KMS-11 (cell line): ENCODE measurements around the gene CATSPERE.
A peak's percentile ranks its signal among the peaks of the same experiment; 100 is the strongest.

Experiments used
- H2AFZ ChIP-seq: fragments of 200-600 bp; sonication (generic); 2 replicates; pipeline ENCODE4 v1.6.1; 2016; ENCODE audit warnings: antibody characterized with exemption, mixed run types, low read depth
- H3K27ac ChIP-seq: fragments of 200-600 bp; sonication (generic); 2 replicates; pipeline ENCODE4 v1.6.1; 2016; ENCODE audit warnings: mild to moderate bottlenecking, mixed run types
- H3K27me3 ChIP-seq: fragments of 200-600 bp; sonication (generic); 2 replicates; pipeline ENCODE4 v1.6.1; 2017; ENCODE audit warnings: mild to moderate bottlenecking, low read depth, mixed run types, moderate library complexity; ENCODE audit not compliant: insufficient read depth
- H3K36me3 ChIP-seq: fragments of 200-600 bp; sonication (generic); 2 replicates; pipeline ENCODE4 v1.6.1; 2017; ENCODE audit warnings: mild to moderate bottlenecking, mixed run types; ENCODE audit not compliant: insufficient read depth
- H3K4me1 ChIP-seq: fragments of 200-600 bp; sonication (generic); 2 replicates; pipeline ENCODE4 v1.6.1; 2016; ENCODE audit warnings: mild to moderate bottlenecking, low read depth, mixed run types; ENCODE audit not compliant: poor library complexity, severe bottlenecking
- H3K4me2 ChIP-seq: fragments of 200-600 bp; sonication (generic); 2 replicates; pipeline ENCODE4 v1.7.0; 2016; ENCODE audit warnings: mild to moderate bottlenecking, mixed run types
- H3K4me3 ChIP-seq: fragments of 200-600 bp; sonication (generic); IDR thresholded peaks from 2 replicates; pipeline ENCODE4 v1.6.1; 2017; ENCODE audit warnings: low read depth, low read length, mixed read lengths; ENCODE audit not compliant: insufficient read depth
- H3K79me2 ChIP-seq: fragments of 200-600 bp; sonication (generic); 2 replicates; pipeline ENCODE4 v1.6.1; 2016; ENCODE audit warnings: low read depth, mixed run types; ENCODE audit not compliant: insufficient read depth
- H3K9ac ChIP-seq: fragments of 200-600 bp; sonication (generic); 2 replicates; pipeline ENCODE4 v1.6.1; 2016; ENCODE audit warnings: mild to moderate bottlenecking, mixed run types
- H4K20me1 ChIP-seq: fragments of 200-600 bp; sonication (generic); 2 replicates; pipeline ENCODE4 v1.6.1; 2016; ENCODE audit warnings: mild to moderate bottlenecking, mixed run types; ENCODE audit not compliant: insufficient read depth
- CTCF ChIP-seq: fragments of 200-600 bp; sonication (generic); conservative IDR thresholded peaks from 2 replicates; pipeline ENCODE4 v1.6.1; 2017; ENCODE audit warnings: low read depth, mild to moderate bottlenecking, antibody characterized with exemption, low read length, moderate library complexity, mixed read lengths

The CATSPERE gene

DNA sequence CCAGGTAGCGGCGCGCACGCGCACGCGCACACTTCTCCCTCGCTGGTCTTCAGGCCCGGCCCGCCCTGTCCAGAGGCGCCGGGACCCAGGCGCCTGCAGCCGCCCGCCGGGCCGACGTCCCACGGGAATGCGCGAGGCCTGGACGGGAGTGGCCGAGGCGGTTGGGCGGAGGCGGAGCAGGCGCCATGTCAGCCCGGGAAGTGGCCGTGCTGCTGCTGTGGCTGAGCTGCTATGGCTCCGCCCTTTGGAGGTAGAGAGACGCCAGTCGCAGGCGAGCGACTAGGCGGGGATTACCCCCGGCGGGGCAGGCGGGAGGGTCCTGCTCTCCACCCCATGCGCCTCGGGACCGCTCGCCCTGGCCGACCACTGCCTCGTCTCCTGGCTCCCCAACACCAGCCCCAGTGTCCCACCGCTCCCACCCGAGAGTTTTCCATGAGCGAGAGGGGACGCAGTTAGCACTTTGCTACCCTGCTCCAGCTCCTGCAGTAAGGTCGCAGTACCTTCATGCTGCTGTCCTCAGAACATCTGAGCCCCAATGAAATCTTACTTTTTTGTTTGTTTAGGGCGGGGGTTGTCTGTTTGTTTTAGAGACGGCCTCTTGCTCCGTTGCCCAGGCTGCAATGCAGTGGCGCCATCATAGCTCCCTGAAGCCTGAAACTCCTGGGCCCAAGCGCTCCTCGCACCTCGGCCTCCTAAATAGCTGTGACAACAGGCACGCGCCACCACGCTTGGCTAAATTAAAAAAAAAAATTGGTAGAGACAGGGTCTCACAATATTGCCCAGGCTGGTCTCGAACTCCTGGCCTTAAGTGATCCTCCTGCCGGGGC lies at the start of gene CATSPERE:
Gene CATSPERE, plus strand, starts transcription at position 29 of the 827 bp plus-strand sequence. Its CDS starts 157 bp downstream, at position 186.
- no peaks in the 10 kb centered on the region for H4K20me1 ChIP-seq
- peaks cover 14% of the 10 kb centered on the region for H3K4me1 ChIP-seq
- H3K36me3 ChIP-seq = no peaks in the 10 kb centered on the region; the same call in 1 of the 2 replicates
- peak within 1 kb of the TSS; percentile 72 for H3K9ac ChIP-seq
- H2AFZ ChIP-seq = peak within 1 kb of the TSS; percentile 67
- H3K27ac ChIP-seq = peak within 1 kb of the TSS; percentile 56
- H3K27me3 ChIP-seq = no peaks in the 10 kb centered on the region
- H3K79me2 ChIP-seq = no peaks in the 10 kb centered on the region
- no peak within 1 kb of the TSS for H3K4me3 ChIP-seq
- H3K4me2 ChIP-seq = peak within 1 kb of the TSS; percentile 61
- no peak for TF ChIP-seq CTCF

GRCh38 chr1:244412176-244412575 lies 48.9 kb upstream of the CATSPERE start:
- Histone ChIP-seq H3K4me1 (peaks cover 33% of the 10 kb centered on the region), H3K27ac (no peak overlapping the region), H3K27me3 (no peaks in the 10 kb centered on the region), H3K79me2 (no peaks in the 10 kb centered on the region), H3K9ac (no peak overlapping the region), H3K4me2 (no peak overlapping the region), H2AFZ (no peak overlapping the region), H4K20me1 (no peaks in the 10 kb centered on the region), H3K36me3 (peaks cover 4% of the 10 kb centered on the region; the same call in 1 of the 2 replicates), H3K4me3 (no peak overlapping the region)
- TF ChIP-seq CTCF = no peak

DNA sequence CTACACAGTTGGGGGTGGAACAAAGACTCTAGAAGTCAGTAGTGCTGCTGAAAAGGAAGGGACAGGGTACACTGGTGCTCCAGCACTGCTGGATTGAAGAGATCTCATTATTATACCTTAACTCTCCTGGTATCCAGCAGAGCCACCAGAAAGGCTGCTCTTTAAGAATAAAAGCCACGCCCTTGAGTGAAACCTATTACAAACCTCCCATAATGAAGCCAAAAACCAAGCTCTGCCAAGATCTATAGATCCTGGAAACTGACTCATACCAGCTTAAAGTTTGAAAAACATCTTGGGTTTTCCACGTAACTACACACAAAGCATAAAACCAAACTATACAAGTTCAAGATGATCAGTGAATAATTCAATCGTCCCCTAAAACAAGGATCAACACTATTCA lies 47.3 kb upstream of the CATSPERE start:
- H3K36me3 ChIP-seq = peaks cover 11% of the 10 kb centered on the region; the same call in 1 of the 2 replicates
- TF ChIP-seq CTCF = no peak
- peaks cover 18% of the 10 kb centered on the region for H3K4me1 ChIP-seq
- H3K9ac ChIP-seq = no peak overlapping the region
- H3K4me2 ChIP-seq = no peak overlapping the region
- no peaks in the 10 kb centered on the region for H3K79me2 ChIP-seq
- no peak overlapping the region for H3K4me3 ChIP-seq
- no peaks in the 10 kb centered on the region for H4K20me1 ChIP-seq
- H2AFZ ChIP-seq = no peak overlapping the region
- no peaks in the 10 kb centered on the region for H3K27me3 ChIP-seq
- no peak overlapping the region for H3K27ac ChIP-seq

- Histone ChIP-seq H3K27me3 (no peaks in the 10 kb centered on the region), H3K4me3 (no peak overlapping the region), H3K36me3 (peaks cover 11% of the 10 kb centered on the region; the same call in 1 of the 2 replicates), H3K27ac (no peak overlapping the region), H3K9ac (no peak overlapping the region), H4K20me1 (no peaks in the 10 kb centered on the region), H3K79me2 (no peaks in the 10 kb centered on the region), H2AFZ (no peak overlapping the region), H3K4me1 (peaks cover 10% of the 10 kb centered on the region), H3K4me2 (no peak overlapping the region)
- no peak for TF ChIP-seq CTCF
Observed at GRCh38 chr1:244414543-244414942, 46.5 kb upstream of the CATSPERE start.
